Measurements from ENCODE around the gene SPN. TPM values are rescaled to one million over a fixed set of nuclear protein-coding genes. Genes with fewer than 3 reads are reported as not detected.

SPN gene
- total and polyA plus RNA-seq, 12 donors = 0.29 to 12.6 (median 1.7) TPM

DNA sequence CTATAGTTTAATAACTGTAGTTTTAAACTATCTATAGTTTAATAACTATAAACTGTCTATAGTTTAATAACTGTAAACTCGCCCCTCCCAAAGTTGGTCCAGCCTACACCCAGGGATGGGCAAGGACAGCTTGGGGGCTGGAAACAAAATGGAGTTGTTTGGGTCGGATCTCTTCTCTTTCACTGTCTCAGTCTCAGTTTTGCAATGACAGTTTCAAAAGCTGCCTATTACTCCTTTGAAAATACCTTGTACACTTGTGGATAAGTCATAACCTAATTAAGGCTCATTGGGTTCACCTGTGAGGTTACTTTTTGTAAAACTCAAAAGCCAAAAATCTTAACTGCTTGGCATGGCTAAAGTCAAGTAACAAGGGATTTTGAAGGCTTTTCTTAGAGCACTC, 51.3 kb downstream of the SPN start:
- no peaks in the 10 kb centered on the region for H3K36me3 ChIP-seq
- no peaks in the 10 kb centered on the region for H3K27me3 ChIP-seq
- DNase-seq (no peak), ATAC-seq (no peak)
- no peak overlapping the region for H3K27ac ChIP-seq
- 79 to 91% methylated on average over 2 of the region's 2 CpGs for WGBS, 2 donors
- TF ChIP-seq, protein P1, sequence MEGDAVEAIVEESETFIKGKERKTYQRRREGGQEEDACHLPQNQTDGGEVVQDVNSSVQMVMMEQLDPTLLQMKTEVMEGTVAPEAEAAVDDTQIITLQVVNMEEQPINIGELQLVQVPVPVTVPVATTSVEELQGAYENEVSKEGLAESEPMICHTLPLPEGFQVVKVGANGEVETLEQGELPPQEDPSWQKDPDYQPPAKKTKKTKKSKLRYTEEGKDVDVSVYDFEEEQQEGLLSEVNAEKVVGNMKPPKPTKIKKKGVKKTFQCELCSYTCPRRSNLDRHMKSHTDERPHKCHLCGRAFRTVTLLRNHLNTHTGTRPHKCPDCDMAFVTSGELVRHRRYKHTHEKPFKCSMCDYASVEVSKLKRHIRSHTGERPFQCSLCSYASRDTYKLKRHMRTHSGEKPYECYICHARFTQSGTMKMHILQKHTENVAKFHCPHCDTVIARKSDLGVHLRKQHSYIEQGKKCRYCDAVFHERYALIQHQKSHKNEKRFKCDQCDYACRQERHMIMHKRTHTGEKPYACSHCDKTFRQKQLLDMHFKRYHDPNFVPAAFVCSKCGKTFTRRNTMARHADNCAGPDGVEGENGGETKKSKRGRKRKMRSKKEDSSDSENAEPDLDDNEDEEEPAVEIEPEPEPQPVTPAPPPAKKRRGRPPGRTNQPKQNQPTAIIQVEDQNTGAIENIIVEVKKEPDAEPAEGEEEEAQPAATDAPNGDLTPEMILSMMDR (IDR thresholded peaks at IDR 0.05) = no peak
- no peaks in the 10 kb centered on the region for H3K9me3 ChIP-seq
- H3K4me1 ChIP-seq = peaks cover 0 to 22% (median 0%) of the 10 kb centered on the region in 9 donors
- intact Hi-C loops (cut with DNase I) = loop anchor here in 1 of 10 donors (10.0 kb wide), 1 partner anchor 60 kb away; the partner anchor contains the start of gene ZG16
- no peak overlapping the region for H3K4me3 ChIP-seq

DNA sequence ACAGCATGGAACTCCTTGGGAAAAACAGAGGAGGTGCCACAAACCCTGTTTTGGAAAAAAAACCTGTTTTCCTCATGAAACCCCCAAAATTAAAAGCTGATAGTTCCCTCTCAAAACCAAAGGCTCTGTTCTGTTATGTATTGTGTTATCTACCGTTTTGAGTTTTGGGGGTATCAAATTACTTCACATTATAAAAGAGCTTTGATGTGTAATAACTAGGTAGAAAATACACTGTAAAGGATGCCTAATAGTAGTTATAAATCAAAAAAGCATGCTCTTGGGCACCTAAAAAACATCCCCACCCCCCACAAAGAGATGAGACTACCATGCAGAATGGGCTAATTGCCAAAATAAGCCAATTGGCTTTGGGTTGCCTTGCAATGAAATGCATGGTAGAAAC, 51.9 kb downstream of the SPN start:
- 32 to 47% methylated on average over 1 of the region's 1 CpG for WGBS, 2 donors
- no peak overlapping the region for H3K27ac ChIP-seq
- intact Hi-C loops (cut with DNase I) = loop anchor here in 1 of 10 donors (10.0 kb wide), 1 partner anchor 60 kb away; the partner anchor contains the start of gene ZG16

DNA sequence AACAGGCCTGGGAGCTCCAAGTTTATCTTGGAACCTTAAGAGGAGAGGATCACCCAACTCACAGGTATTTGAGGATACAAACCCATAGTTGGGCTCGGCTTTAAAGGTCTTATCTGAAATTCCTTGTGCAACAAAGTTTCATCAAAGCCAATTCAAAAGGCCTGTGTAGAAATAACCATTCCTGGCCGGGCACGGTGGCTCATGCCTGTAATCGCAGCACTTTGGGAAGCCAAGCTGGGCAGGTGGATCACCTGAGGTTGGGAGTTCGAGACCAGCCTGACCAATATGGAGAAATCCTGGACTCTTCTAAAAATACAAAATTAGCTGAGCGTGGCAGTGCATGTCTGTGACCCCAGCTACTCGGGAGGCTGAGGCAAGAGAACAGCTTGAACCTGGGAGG, 54.1 kb downstream of the SPN start:
- Histone ChIP-seq H3K27me3 (no peaks in the 10 kb centered on the region), H3K4me3 (no peak overlapping the region), H3K9me3 (no peaks in the 10 kb centered on the region), H3K36me3 (no peaks in the 10 kb centered on the region), H3K27ac (no peak overlapping the region), H3K4me1 (peaks cover 0 to 3% (median 0%) of the 10 kb centered on the region in 9 donors)
- no peak for DNase-seq
- no peak for ATAC-seq
- TF ChIP-seq, protein P1 (IDR thresholded peaks at IDR 0.05) = no peak
- intact Hi-C loops (cut with DNase I) = loop anchor here in 1 of 10 donors (10.0 kb wide), 1 partner anchor 58 kb away; the partner anchor contains the start of gene ZG16
- 83 to 86% methylated on average over 7 of the region's 7 CpGs for WGBS, 2 donors

More for the DNA sequence above, 51.9 kb downstream of the SPN start:
- no peaks in the 10 kb centered on the region for H3K36me3 ChIP-seq
- H3K9me3 ChIP-seq = no peaks in the 10 kb centered on the region
- H3K4me3 ChIP-seq = no peak overlapping the region
- H3K27me3 ChIP-seq = no peaks in the 10 kb centered on the region
- ATAC-seq (no peak), DNase-seq (no peak)
- H3K4me1 ChIP-seq = peaks cover 0 to 21% (median 0%) of the 10 kb centered on the region in 9 donors
- TF ChIP-seq, protein P1 (IDR thresholded peaks at IDR 0.05) = no peak

DNA sequence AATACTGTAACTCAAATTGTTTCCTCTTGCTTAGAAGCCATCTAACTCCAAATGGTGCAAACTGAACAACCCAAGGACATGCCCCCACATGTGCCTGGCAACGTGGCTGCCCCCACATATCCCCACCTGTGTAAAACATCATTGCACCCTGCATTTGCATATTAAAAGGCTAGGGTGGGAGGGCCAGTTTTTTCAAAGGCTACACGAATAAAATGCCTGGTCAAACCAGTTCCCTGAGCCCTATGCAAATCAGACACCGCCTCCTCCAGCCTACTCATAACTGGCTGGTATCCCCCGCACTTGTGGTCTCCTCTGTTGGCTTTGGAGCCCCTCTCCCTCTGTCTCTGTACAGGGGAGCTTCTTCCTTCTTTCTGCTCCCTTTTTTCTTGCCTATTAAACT, 56.0 kb downstream of the SPN start:
- no peak for ATAC-seq
- DNase-seq = no peak

More for the DNA sequence above, 56.0 kb downstream of the SPN start:
- peaks cover 0 to 3% (median 0%) of the 10 kb centered on the region in 9 donors for H3K4me1 ChIP-seq
- no peak overlapping the region for H3K27ac ChIP-seq
- H3K36me3 ChIP-seq = no peaks in the 10 kb centered on the region
- 28 to 35% methylated on average over 4 of the region's 4 CpGs for whole genome bisulfite sequencing, 2 donors
- intact Hi-C loops (cut with DNase I) = loop anchor here in 1 of 10 donors (10.0 kb wide), 1 partner anchor 56 kb away; the partner anchor contains the start of gene ZG16
- TF ChIP-seq, protein P1 (IDR thresholded peaks at IDR 0.05) = no peak
- H3K9me3 ChIP-seq = no peaks in the 10 kb centered on the region
- no peak overlapping the region for H3K4me3 ChIP-seq
- H3K27me3 ChIP-seq = no peaks in the 10 kb centered on the region

Other genes starting within 250 kb of the SPN start
- 1 to 10 TPM; 2.4 to 4.5 (median 3.4) TPM for gene BOLA2, start 208.9 kb upstream of the SPN start, total RNA-seq
- 10 to 100 TPM; 21.6 to 35.7 TPM for gene BOLA2, start 208.9 kb upstream of the SPN start, polyA plus RNA-seq
- 10 to 100 TPM in 4 of 10 donors, 1 to 10 TPM in 6; 2.5 to 15.2 (median 6.9) TPM for gene SLX1B, start 208.7 kb upstream of the SPN start, total RNA-seq
- 10 to 100 TPM; 21.4 to 36.6 TPM for gene SLX1B, start 208.7 kb upstream of the SPN start, polyA plus RNA-seq
- gene SULT1A4, start 203.3 kb upstream of the SPN start, total RNA-seq = 10 to 100 TPM in 2 of 10 donors, 1 to 10 TPM in 7, under 1 TPM in 1; 0.32 to 12.6 (median 7.7) TPM
- 10 to 100 TPM; 19.2 to 22.9 TPM for gene SULT1A4, start 203.3 kb upstream of the SPN start, polyA plus RNA-seq
- gene NPIPB12, start 156.8 kb upstream of the SPN start, total RNA-seq = 10 to 100 TPM in 9 of 10 donors, 1 to 10 TPM in 1; 9.4 to 23.6 (median 19.0) TPM
- gene NPIPB12, start 156.8 kb upstream of the SPN start, polyA plus RNA-seq = 100 to 1,000 TPM in 1 of 2 donors, 10 to 100 TPM in 1; 15.3 to 107 TPM
- 10 to 100 TPM; 16.0 to 34.1 (median 25.9) TPM for gene QPRT, start 15.9 kb downstream of the SPN start, total RNA-seq
- gene QPRT, start 15.9 kb downstream of the SPN start, polyA plus RNA-seq = 10 to 100 TPM in 1 of 2 donors, 1 to 10 TPM in 1; 3.8 to 13.8 TPM
- gene C16orf54, start 82.7 kb downstream of the SPN start, total RNA-seq = 1 to 10 TPM in 3 of 10 donors, under 1 TPM in 7; 0.18 to 3.3 (median 0.65) TPM
- gene C16orf54, start 82.7 kb downstream of the SPN start, polyA plus RNA-seq = under 1 TPM; 0.26 to 0.29 TPM
- gene ZG16, start 115.0 kb downstream of the SPN start, total RNA-seq = not detected
- under 1 TPM in 1 of 2 donors, not detected in 1; 0.01 TPM for gene ZG16, start 115.0 kb downstream of the SPN start, polyA plus RNA-seq
- gene KIF22, start 127.5 kb downstream of the SPN start, total RNA-seq = 10 to 100 TPM; 28.6 to 48.2 (median 38.6) TPM
- gene KIF22, start 127.5 kb downstream of the SPN start, polyA plus RNA-seq = 100 to 1,000 TPM in 1 of 2 donors, 10 to 100 TPM in 1; 16.3 to 136 TPM
- 100 to 1,000 TPM in 2 of 10 donors, 10 to 100 TPM in 8; 44.2 to 115 (median 60.5) TPM for gene MAZ, start 143.3 kb downstream of the SPN start, total RNA-seq
- 100 to 1,000 TPM in 1 of 2 donors, 10 to 100 TPM in 1; 73.8 to 114 TPM for gene MAZ, start 143.3 kb downstream of the SPN start, polyA plus RNA-seq
- gene PRRT2, start 148.9 kb downstream of the SPN start, total RNA-seq = 1 to 10 TPM in 8 of 10 donors, under 1 TPM in 2; 0.74 to 2.4 (median 1.1) TPM
- gene PRRT2, start 148.9 kb downstream of the SPN start, polyA plus RNA-seq = 1 to 10 TPM in 1 of 2 donors, under 1 TPM in 1; 0.62 to 6.3 TPM
- gene PAGR1, start 152.9 kb downstream of the SPN start, total RNA-seq = 10 to 100 TPM in 9 of 10 donors, 1 to 10 TPM in 1; 9.6 to 14.8 (median 12.0) TPM
- 10 to 100 TPM; 28.7 to 35.1 TPM for gene PAGR1, start 152.9 kb downstream of the SPN start, polyA plus RNA-seq
- 100 to 1,000 TPM in 1 of 10 donors, 10 to 100 TPM in 9; 24.5 to 122 (median 37.4) TPM for gene MVP, start 157.2 kb downstream of the SPN start, total RNA-seq
- gene MVP, start 157.2 kb downstream of the SPN start, polyA plus RNA-seq = 10 to 100 TPM; 50.9 to 53.0 TPM
- 10 to 100 TPM; 61.8 to 87.0 (median 72.7) TPM for gene CDIPT, start 200.0 kb downstream of the SPN start, total RNA-seq
- 10 to 100 TPM; 55.1 to 99.6 TPM for gene CDIPT, start 200.0 kb downstream of the SPN start, polyA plus RNA-seq
- 1 to 10 TPM in 2 of 10 donors, under 1 TPM in 8; 0.17 to 1.2 (median 0.73) TPM for gene SEZ6L2, start 236.3 kb downstream of the SPN start, total RNA-seq
- gene SEZ6L2, start 236.3 kb downstream of the SPN start, polyA plus RNA-seq = under 1 TPM in 1 of 2 donors, not detected in 1; 0.61 TPM
- 1 to 10 TPM in 1 of 10 donors, under 1 TPM in 5, not detected in 4; 0.20 to 1.1 (median 0.75) TPM for gene ASPHD1, start 237.2 kb downstream of the SPN start, total RNA-seq
- under 1 TPM in 1 of 2 donors, not detected in 1; 0.28 TPM for gene ASPHD1, start 237.2 kb downstream of the SPN start, polyA plus RNA-seq

All from heart right ventricle (tissue), 16 donors.